Kidney (tissue), 14 donors: ENCODE data around the gene ZNF654. TPM values are rescaled to one million over a fixed set of nuclear protein-coding genes. Genes with fewer than 3 reads are reported as not detected.

Experiments
- DNase-seq, 5 donors: peaks; one replicate each; pipeline ENCODE4 v3.0.0-alpha.2; 2013 to 2020
- FAIRE-seq: peaks from 2 replicates; lab custom pipeline; 2012; peaks lifted over from hg19 to GRCh38; lab: Jason Lieb, UNC
- H3K27ac ChIP-seq, 2 donors: one replicate each; pipeline ENCODE4 v1.7.0; 2013; ENCODE audit warnings: low read depth in 2 of 2, low read length in 2 of 2, inconsistent platforms in 1 of 2
- H3K27me3 ChIP-seq: one replicate; pipeline ENCODE4 v1.7.1; 2013; ENCODE audit warnings: low read length, inconsistent platforms; ENCODE audit not compliant: control insufficient read depth, insufficient read depth
- H3K36me3 ChIP-seq, 3 donors: one replicate each; pipeline versions ENCODE4 v1.7.0 to v1.7.1; 2013; ENCODE audit warnings: low read length in 3 of 3, control low read depth in 1 of 3, inconsistent platforms in 1 of 3; ENCODE audit not compliant: insufficient read depth in 3 of 3, control insufficient read depth in 2 of 3
- H3K4me1 ChIP-seq, 3 donors: one replicate each; pipeline versions ENCODE4 v1.7.0 to v1.7.1; 2013; ENCODE audit warnings: low read length in 3 of 3, inconsistent platforms in 1 of 3, low read depth in 1 of 3; ENCODE audit not compliant: control insufficient read depth in 2 of 3, insufficient read depth in 2 of 3
- H3K4me3 ChIP-seq, 3 donors: one replicate each; pipeline versions ENCODE4 v1.7.0 to v1.8.1; 2013; ENCODE audit warnings: low read length in 3 of 3, control low read depth in 1 of 3, inconsistent platforms in 1 of 3
- H3K9ac ChIP-seq, 3 donors: one replicate each; pipeline versions ENCODE4 v1.7.0 to v1.7.1; 2013; ENCODE audit warnings: low read length in 3 of 3, control low read depth in 1 of 3, inconsistent platforms in 1 of 3
- H3K9me3 ChIP-seq, 3 donors: one replicate each; pipeline versions ENCODE4 v1.7.0 to v1.7.1; 2013; ENCODE audit warnings: low read length in 3 of 3, control low read depth in 1 of 3, inconsistent platforms in 1 of 3; ENCODE audit not compliant: control insufficient read depth in 2 of 3, insufficient read depth in 1 of 3
- intact Hi-C: fragments of 100-400 bp; cut with DNase I; formaldehyde crosslinking; loops from one replicate; pipeline ENCODE4 v1.11.1; 2022
- polyA plus RNA-seq: library from polyadenylated mRNA; stranded (reverse); fragments of 350-450 nt; fragmentation: Illumina TruSeq; extraction: RNeasy Lipid Tissue Mini Kit (QIAGEN cat#74804); gene quantifications from one replicate; pipeline ENCODE4 v1.2.3, GENCODE V29; 2014; ENCODE audit warnings: low read depth, low replicate concordance; ENCODE audit not compliant: insufficient read depth
- total RNA-seq: library from RNA; stranded (reverse); fragmentation: NEBNext Ultra II Directional; extraction: Animal tissue kit (Norgen Biotek cat#: 25700); gene quantifications from one replicate; pipeline ENCODE4 v1.2.1, GENCODE V29; 2021
- TF ChIP-seq, protein P1 (sequence below): IDR thresholded peaks from 3 replicates; pipeline ENCODE4 v1.5.1; 2012; ENCODE audit warnings: mild to moderate bottlenecking, moderate library complexity, borderline replicate concordance; ENCODE audit not compliant: insufficient read depth; ENCODE audit errors: extremely low read depth
- donor health status: control.
- donor health status: control.
- donor health status: control.
- donor health status: control.
- donor health status: control.
- donor health status: DM: yes; HTN: yes; CAD: no.
- donor health status: Normal renal cell carcinoma (clear cell type).

ZNF654 gene
- total and polyA plus RNA-seq, 2 donors from 2014 or later = 3.0 to 16.0 TPM

DNA sequence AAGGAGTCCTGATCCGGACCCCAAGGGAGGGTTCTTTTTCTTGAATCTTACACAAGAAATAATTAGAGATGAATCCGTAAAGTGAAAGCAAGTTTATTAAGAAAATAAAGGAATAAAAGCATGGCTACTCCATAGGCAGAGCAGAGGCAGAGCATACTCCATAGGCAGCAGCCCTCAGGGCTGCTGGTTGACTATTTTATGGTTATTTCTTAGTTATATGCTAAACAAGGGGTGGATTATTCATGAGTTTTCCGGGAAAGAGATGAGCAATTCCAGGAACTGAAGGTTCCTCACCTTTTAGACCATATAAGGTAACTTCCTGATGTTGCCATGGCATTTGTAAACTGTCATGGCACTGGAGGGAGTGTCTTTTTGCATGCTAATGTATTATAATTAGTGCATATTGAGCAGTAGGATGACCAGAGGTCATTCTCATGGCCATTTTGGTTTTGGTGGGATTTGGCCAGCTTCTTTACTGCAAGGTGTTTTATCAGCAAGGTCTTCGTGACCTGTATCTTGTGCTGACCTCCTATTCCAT lies 132.9 kb downstream of the ZNF654 start:
- FAIRE-seq = no peak
- H3K9me3 ChIP-seq = no peaks in the 10 kb centered on the region
- H3K4me1 ChIP-seq = no peaks in the 10 kb centered on the region
- H3K27ac ChIP-seq = no peak overlapping the region
- H3K27me3 ChIP-seq = no peaks in the 10 kb centered on the region
- DNase-seq = no peak
- H3K36me3 ChIP-seq = no peaks in the 10 kb centered on the region
- H3K9ac ChIP-seq = no peak overlapping the region
- TF ChIP-seq, protein P1, sequence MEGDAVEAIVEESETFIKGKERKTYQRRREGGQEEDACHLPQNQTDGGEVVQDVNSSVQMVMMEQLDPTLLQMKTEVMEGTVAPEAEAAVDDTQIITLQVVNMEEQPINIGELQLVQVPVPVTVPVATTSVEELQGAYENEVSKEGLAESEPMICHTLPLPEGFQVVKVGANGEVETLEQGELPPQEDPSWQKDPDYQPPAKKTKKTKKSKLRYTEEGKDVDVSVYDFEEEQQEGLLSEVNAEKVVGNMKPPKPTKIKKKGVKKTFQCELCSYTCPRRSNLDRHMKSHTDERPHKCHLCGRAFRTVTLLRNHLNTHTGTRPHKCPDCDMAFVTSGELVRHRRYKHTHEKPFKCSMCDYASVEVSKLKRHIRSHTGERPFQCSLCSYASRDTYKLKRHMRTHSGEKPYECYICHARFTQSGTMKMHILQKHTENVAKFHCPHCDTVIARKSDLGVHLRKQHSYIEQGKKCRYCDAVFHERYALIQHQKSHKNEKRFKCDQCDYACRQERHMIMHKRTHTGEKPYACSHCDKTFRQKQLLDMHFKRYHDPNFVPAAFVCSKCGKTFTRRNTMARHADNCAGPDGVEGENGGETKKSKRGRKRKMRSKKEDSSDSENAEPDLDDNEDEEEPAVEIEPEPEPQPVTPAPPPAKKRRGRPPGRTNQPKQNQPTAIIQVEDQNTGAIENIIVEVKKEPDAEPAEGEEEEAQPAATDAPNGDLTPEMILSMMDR = no peak
- intact Hi-C loops = no loop called here
- no peak overlapping the region for H3K4me3 ChIP-seq

DNA sequence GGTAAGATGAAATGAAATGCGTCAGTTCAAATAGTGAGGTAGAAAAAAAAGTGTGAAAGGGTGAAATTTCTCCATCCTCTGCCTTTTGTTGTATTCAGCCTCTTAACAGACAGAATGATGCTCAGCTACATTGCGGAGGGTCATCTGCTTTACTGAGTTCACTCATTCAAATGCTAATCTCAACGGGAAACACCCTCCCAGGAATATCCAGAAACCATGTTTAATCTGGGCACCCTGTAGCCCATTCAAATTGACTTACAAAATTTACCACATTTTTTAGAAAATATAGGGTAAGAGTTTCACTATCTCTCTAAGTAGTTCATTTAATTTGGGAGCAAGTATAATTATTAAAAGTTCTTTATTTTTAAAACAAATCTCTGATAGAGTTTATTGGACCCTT lies 133.6 kb downstream of the ZNF654 start:
- DNase-seq = no peak
- Histone ChIP-seq H3K9ac (no peak overlapping the region), H3K4me1 (no peaks in the 10 kb centered on the region), H3K4me3 (no peak overlapping the region), H3K27ac (no peak overlapping the region), H3K27me3 (no peaks in the 10 kb centered on the region), H3K9me3 (no peaks in the 10 kb centered on the region), H3K36me3 (no peaks in the 10 kb centered on the region)
- TF ChIP-seq, protein P1 = no peak
- FAIRE-seq = no peak
- intact Hi-C loops = no loop called here

Other genes with a start within 250 kb of the ZNF654 start
- gene CGGBP1, start 250 bp upstream of the ZNF654 start, total RNA-seq = 66.1 TPM
- 29.2 TPM for gene CGGBP1, start 250 bp upstream of the ZNF654 start, polyA plus RNA-seq
- 20.9 TPM for gene C3orf38, start 90.7 kb downstream of the ZNF654 start, total RNA-seq
- 10.1 TPM for gene C3orf38, start 90.7 kb downstream of the ZNF654 start, polyA plus RNA-seq